ENCODE measurements around the gene FTSJ3. TPM values are rescaled to one million over a fixed set of nuclear protein-coding genes. Genes with fewer than 3 reads are reported as not detected.

FTSJ3 gene
- total and polyA plus RNA-seq, 2 experiments from 2014 or later, result 29.2 to 61.5 TPM

DNA sequence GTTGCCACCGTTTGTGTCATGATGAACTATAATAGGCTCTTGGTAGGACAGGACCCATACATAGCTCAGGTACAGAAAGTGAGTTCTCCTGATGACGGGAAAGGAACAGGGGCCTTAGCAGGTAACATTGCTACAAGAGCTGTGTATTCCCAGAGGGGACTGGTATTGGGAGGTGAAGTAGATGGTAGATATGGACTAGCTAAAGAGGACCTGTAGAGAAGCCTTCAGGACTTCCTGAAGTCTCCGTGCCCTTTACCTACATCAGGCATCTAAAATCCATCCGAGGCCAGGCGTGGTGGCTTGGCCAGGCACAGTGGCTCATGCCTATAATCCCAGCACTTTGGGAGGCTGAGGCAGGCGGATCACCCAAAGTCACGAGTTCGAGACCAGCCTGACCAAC lies 27.7 kb upstream of the FTSJ3 start (continued):
- no peak for TF ChIP-seq EZH2phosphoT487 (IDR thresholded peaks at IDR 0.05; ENCODE audit: unreplicated experiment)
- TF ChIP-seq STAT1 (IDR thresholded peaks at IDR 0.05; ENCODE audit: unreplicated experiment), result no peak

DNA sequence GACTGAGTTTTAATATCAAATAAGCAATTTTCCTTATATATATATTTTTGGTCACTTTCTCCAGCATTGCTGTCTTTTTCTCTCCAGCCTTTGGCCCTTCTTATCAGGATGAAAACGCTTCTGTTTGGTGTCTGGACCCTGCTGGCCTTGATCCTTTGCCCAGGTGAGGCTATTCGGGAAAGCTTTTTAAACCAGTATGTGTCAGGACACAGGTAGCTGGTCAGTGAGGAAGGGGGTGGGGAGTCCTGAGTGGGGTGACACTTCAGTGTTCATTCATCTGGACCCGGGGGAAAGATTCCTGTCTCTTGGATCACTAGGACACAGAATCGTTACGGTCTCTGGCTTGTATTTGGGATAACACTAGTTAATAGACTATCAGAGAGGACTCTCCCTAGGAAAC lies 27.2 kb upstream of the FTSJ3 start:
- no peak for ATAC-seq
- no peak overlapping the region for H3K4me3 Mint-ChIP-seq
- H3K9me3 Mint-ChIP-seq, result peaks cover 1% of the 10 kb centered on the region; the same call in 1 of the 3 replicates
- peaks cover 1% of the 10 kb centered on the region; the same call in 1 of the 2 replicates for H3K27me3 ChIP-seq (ENCODE audit: insufficient read depth)
- no peak overlapping the region for H3K4me3 ChIP-seq
- no peaks in the 10 kb centered on the region for H3F3A ChIP-seq (replicated peaks; ENCODE audit: low read depth)
- no peak overlapping the region for H3K4me2 ChIP-seq
- H4K20me1 ChIP-seq (replicated peaks; ENCODE audit: insufficient read depth), result no peaks in the 10 kb centered on the region
- H3K27me3 Mint-ChIP-seq (ENCODE audit: insufficient read depth, low read depth, poor library complexity), result peaks cover 10% of the 10 kb centered on the region
- no peak overlapping the region for H3K27ac ChIP-seq (ENCODE audit: low read depth)
- no peak for DNase-seq (ENCODE audit: low spot score)
- no peaks in the 10 kb centered on the region for H3K9me2 ChIP-seq (ENCODE audit: insufficient read depth)
- H3K79me2 ChIP-seq (replicated peaks; ENCODE audit: insufficient read depth), result no peaks in the 10 kb centered on the region
- no peak overlapping the region for H3K27ac Mint-ChIP-seq
- no peaks in the 10 kb centered on the region for H3K4me1 ChIP-seq (ENCODE audit: insufficient read depth)
- H3K4me1 Mint-ChIP-seq, result no peaks in the 10 kb centered on the region
- no peak overlapping the region for H2AFZ ChIP-seq
- TF ChIP-seq CREB1 (CRISPR knock-in tag; IDR thresholded peaks at IDR 0.05; ENCODE audit: low read depth), result no peak
- TF ChIP-seq, protein P1, sequence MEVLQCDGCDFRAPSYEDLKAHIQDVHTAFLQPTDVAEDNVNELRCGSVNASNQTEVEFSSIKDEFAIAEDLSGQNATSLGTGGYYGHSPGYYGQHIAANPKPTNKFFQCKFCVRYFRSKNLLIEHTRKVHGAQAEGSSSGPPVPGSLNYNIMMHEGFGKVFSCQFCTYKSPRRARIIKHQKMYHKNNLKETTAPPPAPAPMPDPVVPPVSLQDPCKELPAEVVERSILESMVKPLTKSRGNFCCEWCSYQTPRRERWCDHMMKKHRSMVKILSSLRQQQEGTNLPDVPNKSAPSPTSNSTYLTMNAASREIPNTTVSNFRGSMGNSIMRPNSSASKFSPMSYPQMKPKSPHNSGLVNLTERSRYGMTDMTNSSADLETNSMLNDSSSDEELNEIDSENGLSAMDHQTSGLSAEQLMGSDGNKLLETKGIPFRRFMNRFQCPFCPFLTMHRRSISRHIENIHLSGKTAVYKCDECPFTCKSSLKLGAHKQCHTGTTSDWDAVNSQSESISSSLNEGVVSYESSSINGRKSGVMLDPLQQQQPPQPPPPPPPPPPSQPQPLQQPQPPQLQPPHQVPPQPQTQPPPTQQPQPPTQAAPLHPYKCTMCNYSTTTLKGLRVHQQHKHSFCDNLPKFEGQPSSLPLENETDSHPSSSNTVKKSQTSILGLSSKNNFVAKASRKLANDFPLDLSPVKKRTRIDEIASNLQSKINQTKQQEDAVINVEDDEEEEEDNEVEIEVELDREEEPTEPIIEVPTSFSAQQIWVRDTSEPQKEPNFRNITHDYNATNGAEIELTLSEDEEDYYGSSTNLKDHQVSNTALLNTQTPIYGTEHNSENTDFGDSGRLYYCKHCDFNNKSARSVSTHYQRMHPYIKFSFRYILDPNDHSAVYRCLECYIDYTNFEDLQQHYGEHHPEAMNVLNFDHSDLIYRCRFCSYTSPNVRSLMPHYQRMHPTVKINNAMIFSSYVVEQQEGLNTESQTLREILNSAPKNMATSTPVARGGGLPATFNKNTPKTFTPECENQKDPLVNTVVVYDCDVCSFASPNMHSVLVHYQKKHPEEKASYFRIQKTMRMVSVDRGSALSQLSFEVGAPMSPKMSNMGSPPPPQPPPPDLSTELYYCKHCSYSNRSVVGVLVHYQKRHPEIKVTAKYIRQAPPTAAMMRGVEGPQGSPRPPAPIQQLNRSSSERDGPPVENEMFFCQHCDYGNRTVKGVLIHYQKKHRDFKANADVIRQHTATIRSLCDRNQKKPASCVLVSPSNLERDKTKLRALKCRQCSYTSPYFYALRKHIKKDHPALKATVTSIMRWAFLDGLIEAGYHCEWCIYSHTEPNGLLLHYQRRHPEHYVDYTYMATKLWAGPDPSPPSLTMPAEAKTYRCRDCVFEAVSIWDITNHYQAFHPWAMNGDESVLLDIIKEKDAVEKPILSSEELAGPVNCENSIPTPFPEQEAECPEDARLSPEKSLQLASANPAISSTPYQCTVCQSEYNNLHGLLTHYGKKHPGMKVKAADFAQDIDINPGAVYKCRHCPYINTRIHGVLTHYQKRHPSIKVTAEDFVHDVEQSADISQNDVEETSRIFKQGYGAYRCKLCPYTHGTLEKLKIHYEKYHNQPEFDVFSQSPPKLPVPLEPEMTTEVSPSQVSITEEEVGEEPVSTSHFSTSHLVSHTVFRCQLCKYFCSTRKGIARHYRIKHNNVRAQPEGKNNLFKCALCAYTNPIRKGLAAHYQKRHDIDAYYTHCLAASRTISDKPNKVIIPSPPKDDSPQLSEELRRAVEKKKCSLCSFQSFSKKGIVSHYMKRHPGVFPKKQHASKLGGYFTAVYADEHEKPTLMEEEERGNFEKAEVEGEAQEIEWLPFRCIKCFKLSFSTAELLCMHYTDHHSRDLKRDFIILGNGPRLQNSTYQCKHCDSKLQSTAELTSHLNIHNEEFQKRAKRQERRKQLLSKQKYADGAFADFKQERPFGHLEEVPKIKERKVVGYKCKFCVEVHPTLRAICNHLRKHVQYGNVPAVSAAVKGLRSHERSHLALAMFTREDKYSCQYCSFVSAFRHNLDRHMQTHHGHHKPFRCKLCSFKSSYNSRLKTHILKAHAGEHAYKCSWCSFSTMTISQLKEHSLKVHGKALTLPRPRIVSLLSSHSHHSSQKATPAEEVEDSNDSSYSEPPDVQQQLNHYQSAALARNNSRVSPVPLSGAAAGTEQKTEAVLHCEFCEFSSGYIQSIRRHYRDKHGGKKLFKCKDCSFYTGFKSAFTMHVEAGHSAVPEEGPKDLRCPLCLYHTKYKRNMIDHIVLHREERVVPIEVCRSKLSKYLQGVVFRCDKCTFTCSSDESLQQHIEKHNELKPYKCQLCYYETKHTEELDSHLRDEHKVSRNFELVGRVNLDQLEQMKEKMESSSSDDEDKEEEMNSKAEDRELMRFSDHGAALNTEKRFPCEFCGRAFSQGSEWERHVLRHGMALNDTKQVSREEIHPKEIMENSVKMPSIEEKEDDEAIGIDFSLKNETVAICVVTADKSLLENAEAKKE (CRISPR knock-in tag; IDR thresholded peaks at IDR 0.05), result no peak
- TF ChIP-seq STAT1 (IDR thresholded peaks at IDR 0.05; ENCODE audit: unreplicated experiment), result no peak
- TF ChIP-seq EZH2phosphoT487 (IDR thresholded peaks at IDR 0.05; ENCODE audit: unreplicated experiment), result no peak
- TF ChIP-seq, protein P2, sequence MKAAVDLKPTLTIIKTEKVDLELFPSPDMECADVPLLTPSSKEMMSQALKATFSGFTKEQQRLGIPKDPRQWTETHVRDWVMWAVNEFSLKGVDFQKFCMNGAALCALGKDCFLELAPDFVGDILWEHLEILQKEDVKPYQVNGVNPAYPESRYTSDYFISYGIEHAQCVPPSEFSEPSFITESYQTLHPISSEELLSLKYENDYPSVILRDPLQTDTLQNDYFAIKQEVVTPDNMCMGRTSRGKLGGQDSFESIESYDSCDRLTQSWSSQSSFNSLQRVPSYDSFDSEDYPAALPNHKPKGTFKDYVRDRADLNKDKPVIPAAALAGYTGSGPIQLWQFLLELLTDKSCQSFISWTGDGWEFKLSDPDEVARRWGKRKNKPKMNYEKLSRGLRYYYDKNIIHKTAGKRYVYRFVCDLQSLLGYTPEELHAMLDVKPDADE (IDR thresholded peaks at IDR 0.05), result no peak
- TF ChIP-seq, protein P3, sequence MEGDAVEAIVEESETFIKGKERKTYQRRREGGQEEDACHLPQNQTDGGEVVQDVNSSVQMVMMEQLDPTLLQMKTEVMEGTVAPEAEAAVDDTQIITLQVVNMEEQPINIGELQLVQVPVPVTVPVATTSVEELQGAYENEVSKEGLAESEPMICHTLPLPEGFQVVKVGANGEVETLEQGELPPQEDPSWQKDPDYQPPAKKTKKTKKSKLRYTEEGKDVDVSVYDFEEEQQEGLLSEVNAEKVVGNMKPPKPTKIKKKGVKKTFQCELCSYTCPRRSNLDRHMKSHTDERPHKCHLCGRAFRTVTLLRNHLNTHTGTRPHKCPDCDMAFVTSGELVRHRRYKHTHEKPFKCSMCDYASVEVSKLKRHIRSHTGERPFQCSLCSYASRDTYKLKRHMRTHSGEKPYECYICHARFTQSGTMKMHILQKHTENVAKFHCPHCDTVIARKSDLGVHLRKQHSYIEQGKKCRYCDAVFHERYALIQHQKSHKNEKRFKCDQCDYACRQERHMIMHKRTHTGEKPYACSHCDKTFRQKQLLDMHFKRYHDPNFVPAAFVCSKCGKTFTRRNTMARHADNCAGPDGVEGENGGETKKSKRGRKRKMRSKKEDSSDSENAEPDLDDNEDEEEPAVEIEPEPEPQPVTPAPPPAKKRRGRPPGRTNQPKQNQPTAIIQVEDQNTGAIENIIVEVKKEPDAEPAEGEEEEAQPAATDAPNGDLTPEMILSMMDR (conservative IDR thresholded peaks at IDR 0.05; ENCODE audit: low read depth in 2 of 2), result no peak
- no peak for TF ChIP-seq JUNB (IDR thresholded peaks at IDR 0.05; ENCODE audit: unreplicated experiment)
- no peak for TF ChIP-seq ZNF114 (CRISPR knock-in tag; IDR thresholded peaks at IDR 0.05)
- TF ChIP-seq ZNF331 (CRISPR knock-in tag; IDR thresholded peaks at IDR 0.05; ENCODE audit: low read depth), result no peak
- TF ChIP-seq, protein P4, sequence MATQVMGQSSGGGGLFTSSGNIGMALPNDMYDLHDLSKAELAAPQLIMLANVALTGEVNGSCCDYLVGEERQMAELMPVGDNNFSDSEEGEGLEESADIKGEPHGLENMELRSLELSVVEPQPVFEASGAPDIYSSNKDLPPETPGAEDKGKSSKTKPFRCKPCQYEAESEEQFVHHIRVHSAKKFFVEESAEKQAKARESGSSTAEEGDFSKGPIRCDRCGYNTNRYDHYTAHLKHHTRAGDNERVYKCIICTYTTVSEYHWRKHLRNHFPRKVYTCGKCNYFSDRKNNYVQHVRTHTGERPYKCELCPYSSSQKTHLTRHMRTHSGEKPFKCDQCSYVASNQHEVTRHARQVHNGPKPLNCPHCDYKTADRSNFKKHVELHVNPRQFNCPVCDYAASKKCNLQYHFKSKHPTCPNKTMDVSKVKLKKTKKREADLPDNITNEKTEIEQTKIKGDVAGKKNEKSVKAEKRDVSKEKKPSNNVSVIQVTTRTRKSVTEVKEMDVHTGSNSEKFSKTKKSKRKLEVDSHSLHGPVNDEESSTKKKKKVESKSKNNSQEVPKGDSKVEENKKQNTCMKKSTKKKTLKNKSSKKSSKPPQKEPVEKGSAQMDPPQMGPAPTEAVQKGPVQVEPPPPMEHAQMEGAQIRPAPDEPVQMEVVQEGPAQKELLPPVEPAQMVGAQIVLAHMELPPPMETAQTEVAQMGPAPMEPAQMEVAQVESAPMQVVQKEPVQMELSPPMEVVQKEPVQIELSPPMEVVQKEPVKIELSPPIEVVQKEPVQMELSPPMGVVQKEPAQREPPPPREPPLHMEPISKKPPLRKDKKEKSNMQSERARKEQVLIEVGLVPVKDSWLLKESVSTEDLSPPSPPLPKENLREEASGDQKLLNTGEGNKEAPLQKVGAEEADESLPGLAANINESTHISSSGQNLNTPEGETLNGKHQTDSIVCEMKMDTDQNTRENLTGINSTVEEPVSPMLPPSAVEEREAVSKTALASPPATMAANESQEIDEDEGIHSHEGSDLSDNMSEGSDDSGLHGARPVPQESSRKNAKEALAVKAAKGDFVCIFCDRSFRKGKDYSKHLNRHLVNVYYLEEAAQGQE (IDR thresholded peaks at IDR 0.05; ENCODE audit: unreplicated experiment), result no peak
- H3K36me3 Mint-ChIP-seq (ENCODE audit: low read depth), result no peaks in the 10 kb centered on the region
- no peaks in the 10 kb centered on the region for H3K36me3 ChIP-seq (ENCODE audit: insufficient read depth)
